Muscle layer of duodenum (tissue), 2 donors: Measurements from ENCODE around the gene RB1.

ENCODE experiments used
- H3K27ac ChIP-seq: one replicate; pipeline ENCODE4 v1.7.0; 2013; ENCODE audit warnings: mild to moderate bottlenecking, low read length
- H3K27me3 ChIP-seq: one replicate; pipeline ENCODE4 v1.7.0; 2013; ENCODE audit warnings: low read depth, mild to moderate bottlenecking, control low read depth, low read length
- H3K36me3 ChIP-seq, 2 donors: one replicate each; pipeline ENCODE4 v1.7.0; 2013; ENCODE audit warnings: low read length in 2 of 2, control low read depth in 1 of 2, mild to moderate bottlenecking in 1 of 2; ENCODE audit not compliant: insufficient read depth in 2 of 2, control insufficient read depth in 1 of 2
- H3K4me1 ChIP-seq, 2 donors: one replicate each; pipeline ENCODE4 v1.7.0; 2013; ENCODE audit warnings: low read length in 2 of 2, mild to moderate bottlenecking in 2 of 2, control low read depth in 1 of 2, moderate library complexity in 1 of 2; ENCODE audit not compliant: insufficient read depth in 2 of 2, control insufficient read depth in 1 of 2
- H3K4me3 ChIP-seq, 2 donors: one replicate each; pipeline ENCODE4 v1.7.0; 2013; ENCODE audit warnings: low read length in 2 of 2, low read depth in 1 of 2, mild to moderate bottlenecking in 1 of 2
- H3K9me3 ChIP-seq, 2 donors: one replicate each; pipeline ENCODE4 v1.7.0; 2013; ENCODE audit warnings: low read length in 2 of 2, control low read depth in 1 of 2, mild to moderate bottlenecking in 1 of 2; ENCODE audit not compliant: control insufficient read depth in 1 of 2
- donor health status: healthy.

Gene RB1

DNA sequence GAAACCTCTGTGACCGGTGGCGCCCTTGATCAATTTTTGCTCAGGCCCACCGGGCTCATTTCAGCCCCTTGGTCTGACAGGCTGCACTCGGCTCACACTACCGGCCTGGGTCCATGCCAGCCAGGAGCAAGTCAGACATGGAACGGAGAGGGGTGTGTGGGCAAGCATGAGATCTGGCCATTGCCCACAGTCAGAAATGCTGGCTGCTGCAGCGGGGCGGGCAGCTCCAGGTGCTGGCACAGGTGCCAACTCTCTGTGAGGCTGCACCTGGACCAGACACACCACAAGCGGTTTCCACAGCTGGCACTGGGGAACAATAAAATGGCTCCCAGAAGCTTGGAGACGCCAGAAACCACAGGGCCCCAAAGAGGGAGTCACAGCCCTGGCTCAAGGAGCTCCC, 153.0 kb downstream of the RB1 start:
- Histone ChIP-seq H3K36me3 (peaks cover 20 to 37% of the 10 kb centered on the region in 2 donors), H3K9me3 (no peaks in the 10 kb centered on the region), H3K27ac (no peak overlapping the region), H3K4me3 (no peak overlapping the region), H3K27me3 (no peaks in the 10 kb centered on the region), H3K4me1 (no peaks in the 10 kb centered on the region)

DNA sequence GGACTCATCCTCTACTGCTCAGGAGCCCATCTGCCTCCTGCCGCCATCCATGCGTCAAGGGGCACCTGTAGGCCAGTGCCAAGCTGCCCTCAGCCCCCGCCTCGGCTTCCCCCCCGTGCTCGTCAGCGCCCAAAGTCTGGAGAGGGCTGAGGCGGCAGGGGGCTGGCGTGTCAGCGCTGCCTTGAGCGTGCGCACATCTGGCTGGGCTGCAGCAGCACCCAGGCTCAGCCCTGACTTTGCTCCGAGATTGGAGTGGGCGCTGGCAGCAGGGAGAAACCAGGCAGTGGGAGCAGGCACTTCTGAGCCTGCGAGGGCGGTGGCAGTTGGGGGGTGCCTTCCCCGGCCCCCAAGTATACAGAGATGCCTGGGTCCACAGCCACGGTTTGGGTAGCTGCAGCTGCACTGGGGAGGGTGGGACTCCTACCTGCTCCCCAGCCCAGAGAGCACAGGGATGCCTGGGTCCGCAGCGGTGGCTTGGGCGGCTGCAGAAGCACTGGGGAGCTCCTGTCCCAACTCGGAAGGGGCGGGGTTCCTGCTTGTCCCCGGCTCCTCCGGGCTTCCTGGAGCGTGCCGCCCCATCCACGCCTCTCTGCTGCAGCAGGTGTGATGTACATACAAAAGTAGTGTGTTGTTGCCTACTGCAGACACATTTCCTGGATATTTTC, 154.2 kb downstream of the RB1 start:
- Histone ChIP-seq H3K9me3 (no peaks in the 10 kb centered on the region), H3K36me3 (peaks cover 20 to 40% of the 10 kb centered on the region in 2 donors), H3K4me1 (no peaks in the 10 kb centered on the region), H3K27me3 (no peaks in the 10 kb centered on the region), H3K4me3 (no peak overlapping the region), H3K27ac (no peak overlapping the region)

- Histone ChIP-seq H3K9me3 (no peaks in the 10 kb centered on the region), H3K4me3 (no peak overlapping the region), H3K4me1 (no peaks in the 10 kb centered on the region), H3K27ac (no peak overlapping the region), H3K36me3 (peaks cover 0 to 31% of the 10 kb centered on the region in 2 donors), H3K27me3 (no peaks in the 10 kb centered on the region)
These were observed 171.7 kb downstream of the RB1 start for GRCh38 chr13:48475230-48475629.

DNA sequence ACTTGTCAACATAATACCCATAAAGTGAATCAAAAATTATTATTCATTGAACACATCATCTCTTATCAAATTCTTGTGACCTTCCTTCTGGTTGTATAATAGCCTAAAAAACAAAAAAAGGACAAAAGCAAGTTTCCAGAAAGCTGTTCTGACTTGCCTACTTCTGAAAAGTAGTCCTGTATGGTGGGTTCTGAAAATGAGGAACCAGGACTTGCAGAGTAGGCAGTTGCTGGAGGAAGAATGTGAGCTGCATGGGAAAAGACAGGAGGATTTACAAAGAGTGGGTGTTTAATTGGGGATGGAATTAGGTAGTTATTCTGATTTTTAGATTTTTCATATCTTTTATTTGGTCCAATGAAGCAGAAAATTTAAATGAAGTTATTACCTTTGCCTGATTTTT, 172.7 kb downstream of the RB1 start:
- peak overlapping the region; percentile 32 for H3K27ac ChIP-seq
- no peaks in the 10 kb centered on the region for H3K9me3 ChIP-seq
- H3K36me3 ChIP-seq: peaks cover 0 to 31% of the 10 kb centered on the region in 2 donors
- no peaks in the 10 kb centered on the region for H3K4me1 ChIP-seq
- no peak overlapping the region for H3K4me3 ChIP-seq
- no peaks in the 10 kb centered on the region for H3K27me3 ChIP-seq

DNA sequence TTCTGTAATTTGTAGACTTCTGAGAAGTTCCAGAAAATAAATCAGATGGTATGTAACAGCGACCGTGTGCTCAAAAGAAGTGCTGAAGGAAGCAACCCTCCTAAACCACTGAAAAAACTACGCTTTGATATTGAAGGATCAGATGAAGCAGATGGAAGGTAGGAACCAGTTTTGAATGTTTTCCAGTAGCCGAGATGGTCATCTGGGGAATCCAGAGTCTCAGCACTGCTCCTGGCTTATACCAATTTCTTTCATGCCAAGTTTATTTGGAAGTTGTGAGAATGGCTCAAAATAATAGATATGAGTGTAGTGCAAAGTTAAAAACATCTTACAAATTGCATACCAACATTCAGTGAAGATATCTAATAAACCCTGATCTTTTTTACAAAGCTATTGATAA, 173.1 kb downstream of the RB1 start:
- peak overlapping the region; percentile 32 for H3K27ac ChIP-seq
- H3K36me3 ChIP-seq: peaks cover 0 to 31% of the 10 kb centered on the region in 2 donors

GRCh38 chr13:48477191-48477855, 173.8 kb downstream of the RB1 start:
- Histone ChIP-seq H3K4me3 (no peak overlapping the region), H3K9me3 (no peaks in the 10 kb centered on the region), H3K27me3 (no peaks in the 10 kb centered on the region), H3K4me1 (no peaks in the 10 kb centered on the region), H3K36me3 (peaks cover 0 to 31% of the 10 kb centered on the region in 2 donors), H3K27ac (peak overlapping the region; percentile 22)

More for the DNA sequence above, 173.1 kb downstream of the RB1 start:
- Histone ChIP-seq H3K4me3 (no peak overlapping the region), H3K9me3 (no peaks in the 10 kb centered on the region), H3K27me3 (no peaks in the 10 kb centered on the region), H3K4me1 (no peaks in the 10 kb centered on the region)

GRCh38 chr13:48478391-48478790, 174.8 kb downstream of the RB1 start:
- no peaks in the 10 kb centered on the region for H3K9me3 ChIP-seq
- no peaks in the 10 kb centered on the region for H3K4me1 ChIP-seq
- H3K27me3 ChIP-seq: no peaks in the 10 kb centered on the region
- H3K4me3 ChIP-seq: no peak overlapping the region
- peaks cover 0 to 31% of the 10 kb centered on the region in 2 donors for H3K36me3 ChIP-seq
- H3K27ac ChIP-seq: no peak overlapping the region

DNA sequence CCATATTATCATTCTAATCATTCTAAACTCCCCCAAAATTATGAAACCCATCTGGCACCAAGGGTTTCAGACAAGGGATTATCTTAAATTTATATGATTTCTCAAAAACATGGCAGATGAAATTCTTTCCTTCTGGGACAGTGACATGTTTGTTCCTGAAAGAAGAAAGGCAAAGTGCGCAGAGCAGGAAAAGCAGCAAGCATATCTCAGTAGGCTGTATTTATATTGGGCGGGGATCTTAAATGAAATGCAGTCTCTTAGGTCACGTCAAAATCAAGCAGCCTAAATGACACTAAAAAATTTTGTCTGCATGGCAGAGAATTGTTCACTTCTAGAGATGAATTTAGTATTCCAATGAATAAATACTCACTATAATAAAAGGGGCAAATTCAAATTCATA, 180.0 kb downstream of the RB1 start:
- Histone ChIP-seq H3K9me3 (no peaks in the 10 kb centered on the region), H3K36me3 (peaks cover 0 to 23% of the 10 kb centered on the region in 2 donors), H3K27me3 (no peaks in the 10 kb centered on the region)

DNA sequence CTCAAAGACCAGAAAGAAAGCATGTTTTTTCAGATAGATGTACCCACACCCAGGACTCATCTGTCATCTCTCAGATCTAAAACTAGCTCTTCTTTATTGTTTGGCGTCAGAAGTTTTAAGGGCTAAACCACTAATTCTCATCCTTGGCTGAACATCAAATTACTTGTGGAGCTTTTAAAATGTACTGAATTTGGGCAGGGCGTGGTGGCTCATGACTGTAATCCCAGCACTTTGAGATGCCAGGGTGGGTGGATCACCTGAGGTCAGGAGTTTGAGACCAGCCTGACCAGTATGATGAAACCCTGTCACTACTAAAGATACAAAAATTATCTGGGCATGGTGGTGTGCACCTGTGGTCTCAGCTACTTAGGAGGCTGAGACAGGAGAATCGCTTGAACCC, 181.9 kb downstream of the RB1 start:
- H3K4me3 ChIP-seq: no peak overlapping the region
- H3K4me1 ChIP-seq: no peaks in the 10 kb centered on the region

More for the DNA sequence above, 180.0 kb downstream of the RB1 start:
- H3K4me3 ChIP-seq: no peak overlapping the region
- H3K27ac ChIP-seq: no peak overlapping the region
- H3K4me1 ChIP-seq: no peaks in the 10 kb centered on the region

GRCh38 chr13:48486362-48486761, 182.8 kb downstream of the RB1 start:
- no peak overlapping the region for H3K4me3 ChIP-seq
- H3K27me3 ChIP-seq: no peaks in the 10 kb centered on the region
- H3K36me3 ChIP-seq: peaks cover 0 to 21% of the 10 kb centered on the region in 2 donors
- H3K27ac ChIP-seq: no peak overlapping the region
- no peaks in the 10 kb centered on the region for H3K9me3 ChIP-seq
- peaks cover 0 to 3% of the 10 kb centered on the region in 2 donors for H3K4me1 ChIP-seq

More for the DNA sequence above, 181.9 kb downstream of the RB1 start:
- H3K27me3 ChIP-seq: no peaks in the 10 kb centered on the region
- no peak overlapping the region for H3K27ac ChIP-seq
- peaks cover 0 to 21% of the 10 kb centered on the region in 2 donors for H3K36me3 ChIP-seq
- H3K9me3 ChIP-seq: no peaks in the 10 kb centered on the region

DNA sequence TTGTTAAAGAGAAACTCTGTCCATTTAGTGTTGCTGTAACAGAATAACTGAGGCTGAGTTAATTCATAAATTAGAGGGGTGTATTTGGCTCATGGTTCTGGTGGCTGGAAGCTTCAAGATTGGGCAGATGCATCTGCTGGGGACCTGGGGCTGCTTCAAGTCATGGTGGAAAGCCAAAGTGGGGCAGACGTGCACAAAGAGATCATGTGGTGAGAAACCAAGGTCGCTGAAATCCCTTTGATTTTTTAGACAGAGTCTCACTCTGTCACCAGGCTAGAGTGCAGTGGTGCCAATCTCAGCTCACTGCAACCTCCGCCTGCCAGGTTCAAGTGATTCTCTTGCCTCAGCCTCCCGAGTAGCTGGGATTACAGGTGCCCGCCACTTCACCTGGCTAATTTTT, 183.3 kb downstream of the RB1 start:
- Histone ChIP-seq H3K9me3 (no peaks in the 10 kb centered on the region), H3K27me3 (no peaks in the 10 kb centered on the region), H3K27ac (no peak overlapping the region), H3K4me3 (no peak overlapping the region), H3K36me3 (peaks cover 0 to 21% of the 10 kb centered on the region in 2 donors), H3K4me1 (peaks cover 0 to 3% of the 10 kb centered on the region in 2 donors)
